Right forelimb (tissue), 1 donor: ENCODE measurements around the gene ANXA6.
A peak's percentile ranks its signal among the peaks of the same experiment; 100 is the strongest.

ENCODE experiments used
- DNase-seq: peaks from one replicate; pipeline ENCODE4 v3.0.0-alpha.2; 2018

The ANXA6 gene

GRCh38 chr5:151151793-151152192, 5.8 kb downstream of the ANXA6 start:
- no peak for DNase-seq

GRCh38 chr5:151151263-151151660, 6.3 kb downstream of the ANXA6 start:
- DNase-seq, result peak; percentile 48

DNA sequence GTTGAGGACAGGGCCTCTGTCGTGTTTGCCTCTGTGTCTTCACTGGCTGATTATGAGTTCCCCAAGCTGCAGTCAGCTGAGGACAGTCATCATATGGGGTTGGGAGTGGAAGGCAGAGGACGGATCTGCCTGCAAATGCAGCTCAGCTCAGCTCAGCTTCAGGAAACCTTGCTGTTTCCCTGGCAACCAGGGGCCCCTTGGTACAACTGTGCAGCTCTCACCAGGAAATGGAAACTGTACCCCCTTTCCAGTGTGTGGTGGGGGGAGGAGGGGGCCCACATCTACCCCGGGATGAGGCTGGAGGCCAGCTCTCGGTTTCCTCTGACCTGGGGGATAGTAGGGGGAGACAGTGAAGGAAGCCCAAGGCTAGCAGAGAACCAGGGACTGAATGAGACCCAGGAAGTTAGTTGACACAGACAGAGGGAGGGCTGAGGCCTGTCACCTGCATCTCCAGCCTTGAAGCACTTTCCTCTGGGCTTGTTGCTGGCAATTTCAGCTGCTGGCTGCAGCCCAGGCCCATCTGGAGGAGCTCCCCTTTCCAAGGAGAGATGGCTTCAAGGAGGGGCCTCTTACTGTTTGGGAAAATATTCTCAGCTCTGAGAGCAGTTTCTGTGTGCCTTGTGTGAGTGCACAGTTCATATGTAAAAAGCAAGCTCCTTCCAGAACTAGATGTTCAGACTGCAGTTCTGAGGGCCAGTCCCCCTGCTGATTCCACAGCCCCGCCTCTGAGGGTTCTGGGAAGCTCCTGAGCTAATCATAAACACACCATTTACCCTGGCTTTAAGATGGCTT, 6.9 kb downstream of the ANXA6 start:
- DNase-seq, result peak; percentile 87

- DNase-seq, result no peak
Measured at GRCh38 chr5:151148583-151148982, 9.0 kb downstream of the ANXA6 start.

DNA sequence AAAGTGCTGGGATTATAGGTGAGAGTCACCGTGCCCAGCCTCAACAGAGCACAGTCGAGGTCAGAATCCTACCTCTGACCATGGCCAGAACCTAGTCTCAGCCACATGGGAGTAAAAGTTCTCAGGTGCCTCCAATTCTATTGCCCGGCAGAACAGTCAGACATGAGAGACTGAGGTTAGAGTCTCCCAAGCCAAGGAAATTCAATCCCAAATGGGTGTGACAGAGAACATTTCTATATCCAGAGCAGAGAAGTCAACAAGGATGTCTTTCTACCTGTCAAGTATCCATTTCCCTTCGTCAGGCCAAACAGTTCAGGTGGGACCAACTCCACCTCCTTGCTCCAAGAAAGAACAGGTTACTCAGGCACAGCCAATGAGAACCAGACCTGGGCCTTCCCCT, 10.5 kb downstream of the ANXA6 start:
- DNase-seq, result no peak

GRCh38 chr5:151146061-151146460, 11.5 kb downstream of the ANXA6 start:
- no peak for DNase-seq

- no peak for DNase-seq
Measured at GRCh38 chr5:151144922-151145321, 12.7 kb downstream of the ANXA6 start.

GRCh38 chr5:151144275-151144674, 13.3 kb downstream of the ANXA6 start:
- no peak for DNase-seq

DNA sequence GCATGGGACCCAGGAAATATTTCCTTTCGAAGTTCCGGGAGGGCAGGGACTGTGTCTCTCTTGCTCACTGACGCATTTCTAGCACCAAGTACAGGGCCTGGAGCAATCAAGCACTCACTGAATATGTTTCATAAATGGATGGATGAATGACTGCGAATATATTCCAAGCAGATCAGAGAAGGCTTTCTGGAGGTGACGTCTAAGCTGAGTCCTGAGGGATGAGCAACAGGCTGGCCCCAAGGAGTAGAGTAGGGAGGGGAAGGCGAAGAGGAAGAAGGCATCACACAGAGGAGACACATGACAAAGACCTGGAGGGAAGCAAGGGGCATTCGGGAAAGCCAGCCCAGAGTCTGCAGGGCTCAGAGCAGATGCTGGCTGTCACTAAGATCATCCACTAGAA, 13.9 kb downstream of the ANXA6 start:
- no peak for DNase-seq

- no peak for DNase-seq
Measured at GRCh38 chr5:151142933-151143332, 14.6 kb downstream of the ANXA6 start.

GRCh38 chr5:151141535-151141934, 16.0 kb downstream of the ANXA6 start:
- DNase-seq, result peak; percentile 78

DNA sequence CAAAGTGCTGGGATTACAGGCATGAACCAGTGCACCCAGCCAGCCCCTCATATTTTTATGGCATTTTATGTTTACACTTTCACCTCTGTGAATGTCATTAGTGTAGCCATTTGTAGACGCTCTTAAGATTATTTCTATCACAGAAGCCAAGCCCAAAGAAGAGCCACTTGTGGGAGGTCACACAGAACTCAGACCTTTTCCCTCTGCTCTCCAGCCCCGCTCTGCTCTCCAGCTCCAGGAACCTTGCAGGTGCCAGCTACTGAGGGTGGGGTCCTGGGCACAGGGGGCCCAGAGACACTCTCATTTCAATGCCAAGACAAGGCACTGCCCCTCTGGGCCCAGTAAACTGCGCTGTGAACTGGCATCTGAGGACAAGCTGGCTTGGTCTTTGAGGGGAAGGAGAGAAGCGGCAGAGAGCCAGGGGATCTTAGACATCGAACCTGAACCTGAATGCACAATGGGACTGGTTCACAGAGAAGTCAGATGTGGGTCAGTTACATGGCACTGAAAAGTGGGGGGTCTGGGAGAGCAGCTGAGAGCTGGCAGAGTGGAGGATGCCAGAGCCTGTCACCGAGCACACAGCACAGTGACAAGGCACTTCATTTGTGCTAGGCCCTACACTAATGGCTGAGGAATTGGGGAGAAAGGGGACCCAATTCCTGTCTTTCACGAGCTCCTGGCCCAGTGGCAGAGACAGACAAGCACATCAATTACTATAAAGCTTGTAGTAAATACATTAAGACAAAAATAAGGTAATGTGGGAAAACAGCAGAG, 16.7 kb downstream of the ANXA6 start:
- no peak for DNase-seq

GRCh38 chr5:151139646-151140045, 17.9 kb downstream of the ANXA6 start:
- DNase-seq, result no peak

- no peak for DNase-seq
Measured at GRCh38 chr5:151139015-151139414, 18.6 kb downstream of the ANXA6 start.

- no peak for DNase-seq
Measured at GRCh38 chr5:151138114-151138513, 19.5 kb downstream of the ANXA6 start.

DNA sequence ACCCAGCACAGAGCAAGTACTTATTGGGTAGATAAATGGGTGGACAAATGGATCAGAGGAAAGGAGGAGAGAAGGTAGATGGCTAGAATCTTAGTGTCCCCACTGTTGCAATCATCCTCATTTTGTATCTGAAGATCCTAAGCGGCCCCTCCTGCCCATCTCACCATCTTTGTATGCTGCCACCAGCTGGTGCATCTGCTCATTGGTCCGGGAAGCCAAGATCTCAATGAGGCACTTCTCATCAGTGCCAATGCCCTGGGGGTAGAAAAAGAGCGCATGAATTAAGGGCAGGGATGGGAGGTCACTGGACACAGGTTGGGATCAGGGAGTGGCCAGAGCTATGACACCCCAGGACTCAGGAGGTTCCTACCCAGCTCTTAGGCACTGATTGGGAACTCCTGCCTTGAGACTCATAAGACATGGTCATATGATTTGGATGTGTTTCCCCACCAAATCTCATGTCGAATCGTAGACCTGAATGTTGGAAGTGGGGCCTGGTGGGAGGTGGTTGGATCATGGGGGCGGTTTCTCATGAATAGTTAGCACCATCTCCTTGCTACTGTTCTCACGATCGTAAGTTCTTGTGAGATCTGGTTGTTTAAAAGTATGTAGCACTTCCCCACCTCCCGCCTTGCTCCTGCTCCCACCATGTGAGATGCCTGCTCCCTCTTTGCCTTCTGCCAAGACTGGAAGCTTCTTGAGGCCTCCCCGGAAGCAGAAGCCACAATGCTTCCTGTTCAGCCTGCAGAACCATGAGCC, 20.3 kb downstream of the ANXA6 start:
- no peak for DNase-seq

- DNase-seq, result no peak
Measured at GRCh38 chr5:151134228-151134627, 23.4 kb downstream of the ANXA6 start.

DNA sequence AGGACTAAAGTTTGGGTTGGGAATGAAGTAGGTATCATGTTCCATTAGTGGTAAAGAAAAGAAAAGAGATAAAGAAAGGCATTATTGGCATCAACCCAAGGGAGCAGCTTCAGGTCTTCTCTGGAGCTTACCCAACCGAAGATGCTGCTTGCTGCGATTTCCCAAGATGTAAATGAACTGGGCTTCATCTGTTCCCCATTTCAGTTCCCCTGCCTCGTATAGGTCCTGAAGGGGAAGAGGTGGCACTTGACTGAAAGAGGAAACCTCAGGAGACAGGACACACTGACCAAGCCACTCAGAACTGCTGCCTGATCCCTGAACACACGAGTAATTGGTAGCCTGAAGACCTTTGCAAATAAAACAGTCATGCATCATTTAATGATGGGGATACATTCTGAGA, 24.6 kb downstream of the ANXA6 start:
- no peak for DNase-seq

DNA sequence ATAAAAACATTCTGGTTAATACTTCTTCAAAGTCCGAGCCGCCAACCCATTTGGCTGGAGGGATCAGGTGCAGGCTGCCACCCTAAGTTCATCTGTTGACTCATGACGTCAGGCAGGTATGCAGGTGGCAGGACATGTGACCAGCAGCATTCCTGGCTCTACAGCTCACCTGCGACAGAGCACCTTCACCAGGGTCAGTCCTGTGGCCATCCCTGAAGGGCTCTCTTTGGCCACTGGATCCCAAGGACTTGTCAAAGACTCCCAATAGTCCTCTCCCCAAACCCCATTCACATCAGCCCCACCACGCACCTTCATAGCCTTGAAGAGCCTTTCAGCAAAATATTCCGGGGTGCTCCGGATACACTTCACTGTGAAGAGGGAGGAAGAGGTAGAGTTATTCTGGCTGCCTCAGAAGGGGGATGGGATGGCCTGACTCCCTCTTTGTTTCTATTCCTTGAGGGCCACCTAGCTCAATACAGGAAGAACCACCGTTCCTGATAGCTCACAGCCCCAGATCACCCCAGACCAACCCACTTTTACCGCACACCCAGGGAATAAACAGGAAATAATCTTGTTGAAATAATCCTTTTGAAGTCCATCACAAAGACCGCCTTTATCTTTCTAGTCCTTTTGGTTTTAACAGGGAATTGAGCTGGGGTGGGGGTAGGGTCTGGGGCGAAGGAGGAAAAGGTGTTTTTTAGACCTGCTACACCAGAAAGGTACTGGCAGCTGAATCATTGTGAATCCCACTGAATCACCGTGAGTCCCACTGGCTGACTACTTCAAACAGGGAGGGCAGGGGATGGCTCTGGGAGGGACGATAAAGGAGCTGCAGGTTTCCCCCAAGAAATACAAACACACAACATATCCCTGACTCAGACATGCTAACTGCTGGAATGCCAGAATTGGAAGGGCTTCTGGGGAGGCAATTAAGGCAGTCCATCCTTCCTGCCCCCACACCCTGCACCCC, 26.4 kb downstream of the ANXA6 start:
- DNase-seq, result no peak

GRCh38 chr5:151130235-151130921, 27.2 kb downstream of the ANXA6 start:
- no peak for DNase-seq

GRCh38 chr5:151128817-151129216, 28.8 kb downstream of the ANXA6 start:
- no peak for DNase-seq

DNA sequence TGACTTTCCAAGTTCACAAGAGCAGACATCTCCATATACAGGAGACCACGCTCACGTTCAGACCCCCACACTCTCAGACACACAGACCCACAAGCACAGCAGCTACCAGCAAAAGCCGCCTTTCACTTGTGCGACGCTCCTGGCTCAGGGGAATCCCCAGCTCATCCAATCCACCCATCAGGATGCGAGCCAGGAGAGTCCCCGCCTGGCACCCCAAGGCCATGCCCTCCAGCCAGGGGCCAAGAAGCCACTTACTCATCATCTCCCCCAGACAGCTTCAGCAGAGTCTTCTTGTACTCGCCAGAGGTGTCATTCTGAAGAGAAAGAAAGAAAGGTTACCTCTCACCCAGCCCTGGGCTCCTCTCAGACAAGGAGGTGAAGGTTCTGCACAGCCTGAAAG, 29.7 kb downstream of the ANXA6 start:
- DNase-seq, result no peak
